VCaP (cell line): ENCODE measurements around the gene TBC1D4.

ENCODE experiments used
- H3K27ac ChIP-seq: fragments of 450-650 bp; 2 replicates; pipeline ENCODE4 v1.5.1; 2017
- CTCF ChIP-seq: fragments of 450-650 bp; conservative IDR thresholded peaks from 2 replicates; pipeline ENCODE4 v1.5.1; 2017; ENCODE audit warnings: mild to moderate bottlenecking, moderate library complexity

The TBC1D4 gene

GRCh38 chr13:75493156-75493555, 11.2 kb upstream of the TBC1D4 start:
- no peak overlapping the region for H3K27ac ChIP-seq
- TF ChIP-seq CTCF = no peak

- no peak overlapping the region for H3K27ac ChIP-seq
- TF ChIP-seq CTCF = no peak
Measured at GRCh38 chr13:75492389-75492788, 10.4 kb upstream of the TBC1D4 start.

- TF ChIP-seq CTCF = no peak
- H3K27ac ChIP-seq = no peak overlapping the region
Measured at GRCh38 chr13:75491376-75491775, 9.4 kb upstream of the TBC1D4 start.

- TF ChIP-seq CTCF = no peak
Measured at GRCh38 chr13:75489502-75490263, 7.7 kb upstream of the TBC1D4 start.

GRCh38 chr13:75486146-75487062, 4.4 kb upstream of the TBC1D4 start:
- no peak for TF ChIP-seq CTCF
- no peak overlapping the region for H3K27ac ChIP-seq

More at GRCh38 chr13:75489502-75490263, 7.7 kb upstream of the TBC1D4 start:
- no peak overlapping the region for H3K27ac ChIP-seq

GRCh38 chr13:75485286-75486062, 3.5 kb upstream of the TBC1D4 start:
- no peak overlapping the region for H3K27ac ChIP-seq
- no peak for TF ChIP-seq CTCF

GRCh38 chr13:75482820-75483079, 781 bp upstream of the TBC1D4 start:
- peak; percentile 58 for TF ChIP-seq CTCF
- peak overlapping the region; percentile 87 for H3K27ac ChIP-seq
